ENCODE measurements around the gene ZNRF3.
"Not testable (repeated sequence)": the region's sequence is repeated elsewhere in the genome, so short reads cannot be mapped to it uniquely, and the experiment has no call there.

ZNRF3 gene

GRCh38 chr22:29037340-29037932 lies 154.1 kb downstream of the ZNRF3 start:
- no peaks in the 10 kb centered on the region for H3K9me3 Mint-ChIP-seq (ENCODE audit: low read depth)
- no peak overlapping the region for H3K27ac Mint-ChIP-seq
- H3K4me1 Mint-ChIP-seq (ENCODE audit: low read depth) = no peaks in the 10 kb centered on the region
- no peak overlapping the region for H3K4me3 Mint-ChIP-seq
- H3K27me3 Mint-ChIP-seq = peaks cover 23% of the 10 kb centered on the region
- H3K36me3 Mint-ChIP-seq = peaks cover 2% of the 10 kb centered on the region

- no peaks in the 10 kb centered on the region for H3K4me1 Mint-ChIP-seq (ENCODE audit: low read depth)
- H3K9me3 Mint-ChIP-seq (ENCODE audit: low read depth) = no peaks in the 10 kb centered on the region
- no peak overlapping the region for H3K27ac Mint-ChIP-seq
- peaks cover 16% of the 10 kb centered on the region for H3K27me3 Mint-ChIP-seq
- peaks cover 2% of the 10 kb centered on the region for H3K36me3 Mint-ChIP-seq
- H3K4me3 Mint-ChIP-seq = no peak overlapping the region
Observed at GRCh38 chr22:29039148-29039547, 155.8 kb downstream of the ZNRF3 start.

- H3K27ac Mint-ChIP-seq; H3K9me3 Mint-ChIP-seq (ENCODE audit: low read depth); H3K4me1 Mint-ChIP-seq (ENCODE audit: low read depth); H3K36me3 Mint-ChIP-seq; H3K4me3 Mint-ChIP-seq: not testable (repeated sequence)
- peaks cover 13% of the 10 kb centered on the region for H3K27me3 Mint-ChIP-seq
Observed at GRCh38 chr22:29039684-29040083, 156.3 kb downstream of the ZNRF3 start.

- Mint-ChIP-seq H3K4me3 (no peak overlapping the region), H3K27ac (no peak overlapping the region), H3K27me3 (peaks cover 13% of the 10 kb centered on the region), H3K9me3 (ENCODE audit: low read depth) (no peaks in the 10 kb centered on the region), H3K4me1 (ENCODE audit: low read depth) (no peaks in the 10 kb centered on the region), H3K36me3 (no peaks in the 10 kb centered on the region)
Observed at GRCh38 chr22:29040385-29041275, 157.3 kb downstream of the ZNRF3 start.

- H3K27ac Mint-ChIP-seq = no peak overlapping the region
- H3K4me1 Mint-ChIP-seq (ENCODE audit: low read depth) = no peaks in the 10 kb centered on the region
- peaks cover 13% of the 10 kb centered on the region for H3K27me3 Mint-ChIP-seq
- no peak overlapping the region for H3K4me3 Mint-ChIP-seq
- no peaks in the 10 kb centered on the region for H3K9me3 Mint-ChIP-seq (ENCODE audit: low read depth)
- H3K36me3 Mint-ChIP-seq = no peaks in the 10 kb centered on the region
Observed at GRCh38 chr22:29041408-29041807, 158.0 kb downstream of the ZNRF3 start.

GRCh38 chr22:29043906-29044575 lies 160.7 kb downstream of the ZNRF3 start:
- Mint-ChIP-seq H3K4me1 (ENCODE audit: low read depth) (no peaks in the 10 kb centered on the region), H3K9me3 (ENCODE audit: low read depth) (no peaks in the 10 kb centered on the region), H3K27me3 (peaks cover 13% of the 10 kb centered on the region), H3K27ac (no peak overlapping the region), H3K4me3 (no peak overlapping the region), H3K36me3 (peaks cover 2% of the 10 kb centered on the region)

- Mint-ChIP-seq H3K27ac (no peak overlapping the region), H3K27me3 (peaks cover 13% of the 10 kb centered on the region), H3K4me1 (ENCODE audit: low read depth) (no peaks in the 10 kb centered on the region), H3K4me3 (no peak overlapping the region), H3K36me3 (peaks cover 2% of the 10 kb centered on the region), H3K9me3 (ENCODE audit: low read depth) (no peaks in the 10 kb centered on the region)
Observed at GRCh38 chr22:29044657-29045176, 161.3 kb downstream of the ZNRF3 start.

GRCh38 chr22:29048822-29049654 lies 165.7 kb downstream of the ZNRF3 start:
- Mint-ChIP-seq H3K4me3 (no peak overlapping the region), H3K27me3 (no peaks in the 10 kb centered on the region), H3K4me1 (ENCODE audit: low read depth) (no peaks in the 10 kb centered on the region), H3K36me3 (peaks cover 2% of the 10 kb centered on the region), H3K27ac (no peak overlapping the region), H3K9me3 (ENCODE audit: low read depth) (no peaks in the 10 kb centered on the region)

GRCh38 chr22:29049655-29050263 lies 166.4 kb downstream of the ZNRF3 start:
- Mint-ChIP-seq H3K27me3 (no peaks in the 10 kb centered on the region), H3K9me3 (ENCODE audit: low read depth) (no peaks in the 10 kb centered on the region), H3K4me3 (no peak overlapping the region), H3K36me3 (peaks cover 2% of the 10 kb centered on the region), H3K4me1 (ENCODE audit: low read depth) (no peaks in the 10 kb centered on the region), H3K27ac (no peak overlapping the region)

GRCh38 chr22:29050457-29050856 lies 167.1 kb downstream of the ZNRF3 start:
- Mint-ChIP-seq H3K27ac (no peak overlapping the region), H3K4me1 (ENCODE audit: low read depth) (no peaks in the 10 kb centered on the region), H3K27me3 (no peaks in the 10 kb centered on the region), H3K36me3 (peaks cover 2% of the 10 kb centered on the region), H3K9me3 (ENCODE audit: low read depth) (no peaks in the 10 kb centered on the region), H3K4me3 (no peak overlapping the region)

GRCh38 chr22:29053048-29053702 lies 169.8 kb downstream of the ZNRF3 start:
- H3K9me3 Mint-ChIP-seq (ENCODE audit: low read depth) = no peaks in the 10 kb centered on the region
- H3K36me3 Mint-ChIP-seq = peaks cover 2% of the 10 kb centered on the region
- H3K4me3 Mint-ChIP-seq = no peak overlapping the region
- no peaks in the 10 kb centered on the region for H3K4me1 Mint-ChIP-seq (ENCODE audit: low read depth)
- peaks cover 2% of the 10 kb centered on the region for H3K27me3 Mint-ChIP-seq
- no peak overlapping the region for H3K27ac Mint-ChIP-seq

GRCh38 chr22:29054251-29054767 lies 170.9 kb downstream of the ZNRF3 start:
- Mint-ChIP-seq H3K4me3 (no peak overlapping the region), H3K36me3 (no peaks in the 10 kb centered on the region), H3K4me1 (ENCODE audit: low read depth) (no peaks in the 10 kb centered on the region), H3K9me3 (ENCODE audit: low read depth) (no peaks in the 10 kb centered on the region), H3K27ac (no peak overlapping the region), H3K27me3 (peaks cover 2% of the 10 kb centered on the region)

GRCh38 chr22:29055192-29055830 lies 171.9 kb downstream of the ZNRF3 start:
- Mint-ChIP-seq H3K4me3 (no peak overlapping the region), H3K36me3 (peaks cover 2% of the 10 kb centered on the region), H3K4me1 (ENCODE audit: low read depth) (no peaks in the 10 kb centered on the region), H3K9me3 (ENCODE audit: low read depth) (no peaks in the 10 kb centered on the region), H3K27ac (no peak overlapping the region), H3K27me3 (peaks cover 6% of the 10 kb centered on the region)

Measured in activated naive CD8-positive, alpha-beta T cell (primary cell).